ENCODE measurements around the gene CRISPLD2. TPM values are rescaled to one million over a fixed set of nuclear protein-coding genes. Genes with fewer than 3 reads are reported as not detected.

The CRISPLD2 gene
- total RNA-seq, 1 donor from 2014 or later, result 0.57 TPM

DNA sequence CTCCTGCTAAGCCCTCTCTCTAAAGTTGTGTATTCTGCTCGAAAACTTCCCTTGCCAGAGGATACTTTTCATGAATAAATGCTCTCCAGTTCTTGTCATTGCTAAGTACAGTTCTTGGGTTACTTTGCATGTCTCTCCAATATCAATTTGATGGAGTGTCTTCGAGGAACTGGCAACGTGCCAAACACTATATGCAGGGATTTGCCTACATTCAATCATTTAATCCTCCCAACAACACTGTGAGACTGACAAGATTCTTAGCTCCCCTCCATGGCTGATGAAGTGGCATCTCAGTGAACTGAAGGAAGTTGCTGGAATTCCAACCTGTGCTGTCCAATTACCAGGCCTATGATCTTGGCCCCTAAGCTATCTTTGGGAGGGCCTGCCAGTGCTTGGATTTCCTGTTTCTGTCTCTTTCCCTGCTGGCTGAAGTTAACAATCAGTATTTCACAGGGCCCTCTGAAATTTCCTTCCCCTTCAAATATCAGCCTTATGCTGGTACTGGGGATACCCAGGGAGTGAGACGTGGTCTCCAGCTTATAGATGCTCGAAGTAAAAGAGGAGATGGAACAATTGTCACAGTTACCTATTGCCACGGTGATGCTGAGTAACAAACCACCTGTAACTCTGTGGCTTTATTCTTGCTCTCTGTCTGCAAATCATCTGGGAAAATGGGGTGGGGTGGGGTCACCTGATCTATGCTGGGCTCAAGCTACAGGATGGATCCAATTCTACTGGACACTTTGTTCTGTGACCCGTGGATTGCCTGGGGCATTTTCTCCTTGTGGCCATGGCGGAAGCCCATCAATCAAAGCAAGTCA lies 19.4 kb upstream of the CRISPLD2 start:
- intact Hi-C loops (cut with micrococcal nuclease), result no loop called here

DNA sequence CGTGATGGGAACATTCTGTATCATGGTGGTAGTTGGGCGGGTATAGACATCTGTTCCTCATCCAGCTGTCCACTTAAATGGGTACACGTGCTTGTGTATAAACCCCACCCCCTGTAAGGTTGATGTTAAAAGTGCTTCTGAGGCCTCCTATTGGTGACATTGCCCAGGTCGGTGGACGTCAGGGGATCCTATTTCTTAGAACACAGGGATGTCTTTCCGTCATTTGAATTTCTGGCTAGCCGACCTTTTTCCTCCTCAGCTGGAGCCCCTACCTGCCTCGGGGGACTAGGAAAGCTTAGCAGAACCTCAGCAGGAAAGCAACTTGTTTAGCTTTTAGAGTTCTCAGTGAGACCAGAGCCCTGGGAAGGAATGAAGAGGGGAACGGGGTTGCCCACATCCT lies 16.6 kb upstream of the CRISPLD2 start:
- intact Hi-C loops (cut with micrococcal nuclease), result no loop called here

DNA sequence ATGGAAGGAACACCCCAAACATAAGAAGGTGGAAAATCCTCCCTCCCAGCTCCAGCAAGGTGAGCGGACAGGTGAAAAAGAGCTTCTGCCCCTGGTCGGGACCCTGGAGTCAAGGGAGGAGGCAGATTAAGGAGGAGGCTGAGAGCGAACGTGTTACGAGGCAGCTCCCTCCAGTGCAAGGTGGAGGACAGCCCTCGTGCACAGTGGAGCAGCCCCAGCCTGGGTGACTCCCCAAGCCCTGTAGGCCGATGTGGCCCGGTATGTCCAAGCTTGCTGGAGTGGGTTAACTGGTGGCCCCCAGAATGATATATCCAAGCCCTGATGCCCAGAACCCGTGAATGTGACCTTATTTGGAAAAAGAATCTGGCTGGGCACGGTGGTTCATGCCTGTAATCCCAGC lies 15.5 kb upstream of the CRISPLD2 start:
- intact Hi-C loops (cut with micrococcal nuclease), result no loop called here

- intact Hi-C loops (cut with micrococcal nuclease), result no loop called here
These were observed 13.4 kb upstream of the CRISPLD2 start for GRCh38 chr16:84806256-84806889.

DNA sequence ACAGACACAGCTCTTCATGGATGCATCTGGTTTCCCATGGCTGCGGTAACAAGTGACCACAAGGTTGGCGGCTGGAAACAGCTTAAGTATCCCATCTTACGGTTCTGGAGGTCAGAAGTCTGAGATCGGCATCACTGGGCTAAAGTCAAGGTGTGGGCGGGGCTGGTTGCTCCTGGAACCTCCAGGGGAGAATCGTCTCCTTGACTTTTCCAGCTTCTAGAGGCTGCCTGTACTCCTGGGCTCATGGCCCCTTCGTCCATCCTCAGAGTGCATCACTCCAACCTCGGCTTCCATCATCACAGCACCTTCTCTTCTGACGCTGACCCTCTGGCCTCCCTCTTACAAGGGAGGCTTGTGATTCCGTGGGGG lies 12.9 kb upstream of the CRISPLD2 start:
- intact Hi-C loops (cut with micrococcal nuclease), result no loop called here

- intact Hi-C loops (cut with micrococcal nuclease), result no loop called here
These were observed 12.0 kb upstream of the CRISPLD2 start for GRCh38 chr16:84807776-84808175.

GRCh38 chr16:84808826-84809225 lies 11.0 kb upstream of the CRISPLD2 start:
- intact Hi-C loops (cut with micrococcal nuclease), result no loop called here

GRCh38 chr16:84810518-84811273 lies 9.1 kb upstream of the CRISPLD2 start:
- intact Hi-C loops (cut with micrococcal nuclease), result loop anchor here (10.0 kb wide), 1 partner anchor 166 kb away; the partner anchor contains the start of gene KLHL36

- intact Hi-C loops (cut with micrococcal nuclease), result loop anchor here (10.0 kb wide), 1 partner anchor 167 kb away; the partner anchor contains the start of gene KLHL36
These were observed 8.3 kb upstream of the CRISPLD2 start for GRCh38 chr16:84811529-84811928.

DNA sequence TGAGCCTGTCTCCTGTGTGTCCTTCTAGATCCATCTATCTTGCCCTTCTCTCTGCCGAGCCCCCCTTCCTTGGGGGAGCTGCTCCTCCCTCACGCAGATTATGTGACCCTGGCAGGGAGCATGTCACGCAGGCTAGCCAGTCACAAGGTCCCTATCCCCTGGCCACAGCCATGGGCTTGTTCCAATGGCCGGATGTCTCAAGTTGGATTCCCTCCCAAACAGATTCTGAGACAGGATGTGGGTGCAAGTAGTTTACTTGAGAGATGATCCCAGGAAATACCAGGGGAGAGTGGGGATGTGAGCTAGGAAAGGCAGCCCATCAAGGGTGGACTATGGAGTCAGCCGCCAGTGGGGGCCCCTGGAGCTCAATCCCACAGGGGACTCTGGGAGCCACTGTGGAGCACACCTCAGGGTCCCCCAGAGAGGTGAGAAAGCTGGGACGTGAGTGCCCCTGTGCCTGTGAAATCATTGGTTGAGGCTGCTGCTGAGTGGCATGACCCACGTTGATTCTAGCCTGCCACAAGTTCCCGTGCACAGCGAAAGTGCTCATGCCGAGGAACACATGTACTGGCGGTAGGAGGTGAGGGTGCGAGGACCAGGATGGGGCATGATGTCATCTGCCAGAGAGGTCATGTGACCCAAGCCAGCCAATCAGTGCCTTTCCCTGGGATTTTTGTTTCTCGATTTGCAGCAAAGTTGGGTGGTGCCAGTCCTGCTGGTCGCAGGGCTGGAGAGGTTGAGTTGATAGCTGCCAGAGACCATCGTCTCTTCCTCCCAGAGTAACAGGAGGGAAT lies 6.4 kb upstream of the CRISPLD2 start:
- intact Hi-C loops (cut with micrococcal nuclease), result loop anchor here (10.0 kb wide), 1 partner anchor 169 kb away; the partner anchor contains the start of gene KLHL36

DNA sequence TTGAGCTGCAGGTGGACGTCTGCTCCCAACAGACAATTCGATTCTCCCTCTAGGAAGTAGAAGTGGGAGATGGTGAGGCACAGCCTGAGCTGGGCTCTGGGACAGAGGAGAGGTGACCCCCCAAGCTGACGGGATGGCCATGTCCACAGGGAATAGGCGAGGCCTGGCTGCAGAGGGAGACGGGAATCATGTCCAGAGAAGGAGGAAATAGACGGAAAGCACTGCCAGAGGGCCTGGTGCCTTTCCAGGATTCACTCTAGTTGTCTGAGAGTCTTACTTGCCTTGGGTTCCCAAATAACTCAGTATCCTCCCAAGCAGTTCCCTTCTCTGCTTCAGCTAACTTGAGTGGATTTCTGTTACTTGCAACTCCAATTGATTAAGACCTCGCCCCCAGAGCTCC lies 4.3 kb upstream of the CRISPLD2 start:
- intact Hi-C loops (cut with micrococcal nuclease), result loop anchor here (10.0 kb wide), 1 partner anchor 171 kb away; the partner anchor contains the start of gene KLHL36

DNA sequence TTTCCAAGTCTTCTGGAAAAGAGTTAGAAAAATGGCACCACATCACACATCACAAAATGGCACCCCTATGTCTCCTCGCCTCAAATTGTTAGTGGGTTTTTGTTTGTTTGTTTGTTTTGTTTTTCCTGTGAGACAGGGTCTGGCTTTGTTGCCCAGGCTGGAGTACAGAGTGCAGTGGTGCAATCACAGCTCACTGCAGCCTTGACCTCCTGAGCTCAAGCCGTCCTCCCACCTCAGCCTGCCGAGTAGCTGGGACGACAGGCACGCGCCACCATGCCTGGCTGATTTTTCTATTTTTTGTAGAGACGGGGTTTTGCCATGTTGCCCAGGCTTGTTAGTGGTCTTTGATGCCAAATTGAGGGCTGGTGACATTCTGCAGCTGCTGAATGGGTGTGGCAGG lies 3.8 kb upstream of the CRISPLD2 start:
- intact Hi-C loops (cut with micrococcal nuclease), result loop anchor here (10.0 kb wide), 1 partner anchor 171 kb away; the partner anchor contains the start of gene KLHL36

DNA sequence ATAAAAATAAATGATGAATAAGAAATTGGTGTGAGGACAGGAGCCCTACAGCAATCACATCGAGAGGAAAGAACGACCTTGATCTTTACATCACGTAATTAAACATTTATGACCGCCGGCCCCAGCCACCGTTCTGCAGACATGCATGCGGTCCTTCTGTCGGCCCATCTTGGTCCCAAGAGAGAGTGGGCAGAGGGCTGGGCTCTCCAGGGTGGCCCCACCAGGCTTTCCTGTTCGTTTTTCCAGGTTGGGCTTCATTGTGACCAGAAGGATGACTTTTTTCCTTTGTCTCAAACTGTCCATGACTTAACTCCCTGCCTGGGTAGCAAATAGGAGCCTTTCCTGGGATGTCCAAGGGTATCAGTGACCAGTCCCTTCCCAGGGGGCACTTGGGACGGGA lies 3.3 kb upstream of the CRISPLD2 start:
- intact Hi-C loops (cut with micrococcal nuclease), result loop anchor here (10.0 kb wide), 1 partner anchor 172 kb away; the partner anchor contains the start of gene KLHL36

DNA sequence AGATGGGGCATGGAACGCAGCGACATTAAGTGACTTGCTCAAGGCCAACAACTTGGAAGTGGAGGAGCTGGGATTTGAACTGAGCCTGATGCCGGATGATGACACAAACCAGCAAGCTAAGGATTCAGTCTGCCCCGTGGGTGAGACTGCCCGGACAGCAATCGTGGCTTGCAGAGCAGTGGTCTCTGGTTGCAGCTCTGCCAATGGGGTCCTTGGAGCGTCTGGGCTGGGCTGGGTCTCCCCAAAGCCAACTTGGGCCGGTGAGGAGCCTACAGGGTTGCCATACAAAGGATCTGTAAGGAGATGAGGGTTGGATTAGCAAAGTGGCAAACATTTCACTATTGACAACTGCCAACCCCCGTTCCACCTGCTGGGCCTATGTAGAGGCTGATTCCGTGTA lies 2.6 kb upstream of the CRISPLD2 start:
- intact Hi-C loops (cut with micrococcal nuclease), result loop anchor here (10.0 kb wide), 1 partner anchor 172 kb away; the partner anchor contains the start of gene KLHL36

DNA sequence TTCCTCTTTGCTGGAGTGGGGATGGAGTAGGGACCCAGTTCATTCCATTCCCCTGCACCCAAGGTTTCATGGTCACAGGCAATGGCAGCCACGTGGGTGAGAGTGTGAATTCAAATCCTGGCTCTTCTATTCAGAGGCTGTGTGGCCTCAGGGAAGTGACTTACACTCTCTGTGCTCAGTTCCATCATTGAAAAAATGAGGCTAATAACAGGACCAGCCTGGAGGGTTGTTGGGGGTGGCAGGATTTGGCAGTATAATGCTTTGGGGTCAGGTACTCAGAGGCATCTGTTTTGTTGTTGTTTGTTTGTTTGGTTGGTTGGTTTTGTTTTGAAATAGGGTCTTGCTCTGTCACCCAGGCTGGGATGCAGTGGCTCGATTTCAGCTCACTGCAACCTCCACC lies 2.2 kb upstream of the CRISPLD2 start:
- intact Hi-C loops (cut with micrococcal nuclease), result loop anchor here (10.0 kb wide), 1 partner anchor 173 kb away; the partner anchor contains the start of gene KLHL36

DNA sequence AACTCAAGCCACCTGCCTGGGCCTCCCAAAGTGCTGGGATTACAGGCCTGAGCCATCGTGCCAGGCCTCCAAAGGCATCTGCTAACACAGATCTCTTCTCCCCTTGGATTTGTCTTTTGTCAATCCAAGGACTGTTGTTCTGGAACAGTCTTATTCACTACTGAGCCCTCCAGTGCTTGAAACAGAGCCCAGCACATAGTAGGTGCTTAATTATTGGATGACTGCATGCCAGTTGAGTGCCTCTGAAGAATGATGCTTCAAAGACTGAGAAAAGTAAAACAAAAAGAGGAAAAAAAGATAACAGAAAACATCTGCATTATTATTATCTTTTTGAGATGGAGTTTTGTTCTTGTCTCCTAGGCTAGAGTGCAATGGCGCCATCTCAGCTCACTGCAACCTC lies 1.7 kb upstream of the CRISPLD2 start:
- intact Hi-C loops (cut with micrococcal nuclease), result loop anchor here (10.0 kb wide), 1 partner anchor 173 kb away; the partner anchor contains the start of gene KLHL36

DNA sequence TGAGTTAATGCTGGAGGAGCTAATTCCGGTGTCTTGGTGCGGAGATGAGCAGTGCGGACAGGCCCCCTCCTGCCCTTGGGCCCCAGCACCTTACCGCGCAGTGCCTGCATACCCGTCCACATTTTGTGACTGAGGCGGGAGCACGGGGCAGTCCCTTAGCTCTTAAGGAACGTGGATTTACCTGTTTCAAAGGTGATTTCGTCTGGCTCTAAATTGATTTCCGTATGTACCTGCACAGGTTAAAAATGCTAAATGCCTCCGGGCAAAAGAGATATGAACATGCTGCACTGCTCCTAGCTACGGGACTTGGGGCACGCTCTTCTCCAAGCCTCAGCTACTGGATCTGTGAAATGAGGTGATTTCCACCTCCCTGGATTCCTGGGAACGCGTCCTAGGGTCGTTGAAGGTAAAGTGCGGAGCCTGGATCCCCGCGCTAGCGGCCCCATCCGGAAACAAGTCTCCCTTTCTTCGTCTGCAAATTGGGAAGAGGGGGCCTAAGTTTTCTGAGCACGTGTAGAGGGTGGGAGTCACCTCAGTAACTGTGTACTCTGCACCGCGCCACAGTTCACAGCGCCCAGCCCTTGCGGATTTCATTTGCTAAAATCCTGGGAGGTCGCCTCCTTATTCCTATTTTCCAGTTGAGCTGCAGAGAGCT lies 669 bp upstream of the CRISPLD2 start:
- intact Hi-C loops (cut with micrococcal nuclease), result loop anchor here (10.0 kb wide), 1 partner anchor 174 kb away; the partner anchor contains the start of gene KLHL36

GRCh38 chr16:84820305-84820684 lies 510 bp downstream of the CRISPLD2 start:
- intact Hi-C loops (cut with micrococcal nuclease), result no loop called here

DNA sequence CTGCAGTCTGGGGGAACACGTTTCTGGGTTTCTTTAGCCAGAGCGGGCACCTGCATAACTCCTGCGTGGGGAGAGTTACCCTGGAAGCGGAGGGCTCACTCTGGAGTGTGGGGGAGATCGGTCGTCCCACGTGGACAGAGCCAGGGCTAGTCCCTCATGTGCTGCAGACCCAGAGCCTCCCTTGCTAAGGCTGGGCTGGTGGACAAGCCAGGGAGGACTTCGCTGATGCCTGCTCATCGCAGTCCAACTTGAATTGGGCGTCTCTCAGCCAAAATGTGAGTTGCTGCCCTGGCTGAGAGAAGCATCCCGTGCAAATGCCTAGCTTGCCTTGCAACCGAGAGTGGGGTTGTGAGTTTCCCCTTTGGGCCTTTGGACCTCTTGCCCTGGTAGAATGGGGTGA lies 986 bp downstream of the CRISPLD2 start:
- intact Hi-C loops (cut with micrococcal nuclease), result no loop called here

DNA sequence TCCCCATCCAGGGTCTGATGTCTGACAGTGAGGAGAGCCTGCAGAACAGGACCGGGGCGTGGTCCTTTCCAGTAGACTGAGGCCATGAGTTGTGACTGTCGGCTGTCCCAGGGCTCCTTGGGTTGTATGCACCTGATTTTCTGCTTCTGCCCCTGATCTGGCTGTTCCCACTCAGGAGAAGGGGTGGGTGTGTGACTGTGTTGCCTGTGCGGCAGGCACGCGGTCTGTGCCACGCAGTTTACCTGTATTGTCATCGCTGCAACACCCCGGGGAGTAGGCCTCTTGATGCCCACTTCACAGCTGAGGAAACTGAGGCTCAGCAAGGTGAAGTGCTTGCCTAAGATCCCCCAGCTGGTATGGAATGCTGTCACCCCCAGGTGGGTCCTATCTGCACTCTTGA lies 1.4 kb downstream of the CRISPLD2 start:
- intact Hi-C loops (cut with micrococcal nuclease), result no loop called here
